Cardiac fibroblast (primary cell): ENCODE data around the gene PTPRT.

ENCODE experiments used
- DNase-seq, 2 donors: peaks; one replicate each; pipeline versions ENCODE4 v3.0.0 to v3.0.0-alpha.2; 2010; ENCODE audit warnings: low read depth in 2 of 2
- H3K4me3 ChIP-seq, 2 donors: replicated peaks in 1 of 2; 1 replicate in 1 of 2; 2 replicates in 1 of 2; pipeline ENCODE4 v1.5.1; 2011; ENCODE audit warnings: low read depth in 2 of 2, low read length in 2 of 2, mild to moderate bottlenecking in 2 of 2, moderate library complexity in 1 of 2
- CTCF ChIP-seq: IDR thresholded peaks from one replicate; pipeline ENCODE4 v1.5.1; 2011; ENCODE audit warnings: low read depth, mild to moderate bottlenecking, low read length, inconsistent platforms

Gene PTPRT

GRCh38 chr20:42949950-42950349 lies 239.8 kb downstream of the PTPRT start:
- H3K4me3 ChIP-seq: no peak overlapping the region
- DNase-seq: no peak
- no peak for TF ChIP-seq CTCF

- no peak overlapping the region for H3K4me3 ChIP-seq
- no peak for TF ChIP-seq CTCF
- DNase-seq: no peak
Measured at GRCh38 chr20:42945234-42945994, 244.3 kb downstream of the PTPRT start.

GRCh38 chr20:42941629-42942028 lies 248.1 kb downstream of the PTPRT start:
- H3K4me3 ChIP-seq: no peak overlapping the region
- DNase-seq: no peak
- no peak for TF ChIP-seq CTCF

GRCh38 chr20:42938441-42939205 lies 251.1 kb downstream of the PTPRT start:
- DNase-seq: no peak
- TF ChIP-seq CTCF: no peak
- no peak overlapping the region for H3K4me3 ChIP-seq

- no peak for DNase-seq
- H3K4me3 ChIP-seq: no peak overlapping the region
- TF ChIP-seq CTCF: no peak
Measured at GRCh38 chr20:42936482-42936881, 253.2 kb downstream of the PTPRT start.

- TF ChIP-seq CTCF: no peak
- no peak overlapping the region for H3K4me3 ChIP-seq
- DNase-seq: no peak
Measured at GRCh38 chr20:42924215-42924614, 265.5 kb downstream of the PTPRT start.
